B cell (primary cell): ENCODE measurements around the gene PEX16. TPM values are rescaled to one million over a fixed set of nuclear protein-coding genes. Genes with fewer than 3 reads are reported as not detected.

ENCODE experiments used
- ATAC-seq: fragments of 200-7000 bp; cut with Tn5 transposase; one replicate; pipeline ENCODE4 v1.10.0; 2021; ENCODE audit warnings: low read depth, mild to moderate bottlenecking, moderate number of reproducible peaks, moderate library complexity
- CTCF ChIA-PET: fragments of 350-600 bp; sonication (Branson Sonifier 250); formaldehyde crosslinking; loops from one replicate; lab custom pipeline; 2021; ENCODE audit warnings: antibody characterized with exemption, inconsistent platforms; lab: Charles Lee
- POLR2A ChIA-PET: fragments of 350-600 bp; sonication (Branson Sonifier 250); formaldehyde crosslinking; loops from one replicate; lab custom pipeline; 2021; ENCODE audit warnings: antibody characterized with exemption; lab: Charles Lee
- DNase-seq: peaks from one replicate; pipeline ENCODE4 v3.0.0; 2013
- H2AFZ ChIP-seq: 2 replicates; pipeline ENCODE4 v1.6.1; 2012; ENCODE audit warnings: mild to moderate bottlenecking, low read depth, low read length; ENCODE audit not compliant: insufficient read depth, poor library complexity, severe bottlenecking
- H3K27ac ChIP-seq, 2 donors: 1 replicate in 1 of 2; 2 replicates in 1 of 2; pipeline ENCODE4 v1.5.1; 2012 to 2013; ENCODE audit warnings: low read length in 2 of 2, mild to moderate bottlenecking in 2 of 2, moderate library complexity in 1 of 2
- H3K27me3 ChIP-seq, 4 experiments: fragments of 200-600 bp in 1 of 4; sonication (generic) in 1 of 4; replicated peaks in 1 of 4; 1 replicate in 2 of 4; 2 replicates in 2 of 4; pipeline versions ENCODE4 v1.6.1 to v1.7.0; 2013 to 2016; ENCODE audit warnings: low read length in 3 of 4, mild to moderate bottlenecking in 2 of 4, mixed read lengths in 1 of 4, moderate library complexity in 1 of 4; ENCODE audit not compliant: insufficient read depth in 4 of 4, control insufficient read depth in 3 of 4; ENCODE audit errors: control extremely low read depth in 1 of 4
- H3K36me3 ChIP-seq, 2 experiments: replicated peaks in 1 of 2; 1 replicate in 1 of 2; 2 replicates in 1 of 2; pipeline versions ENCODE4 v1.6.1 to v1.7.1; 2013; ENCODE audit warnings: low read length in 1 of 2; ENCODE audit not compliant: insufficient read depth in 2 of 2, control insufficient read depth in 1 of 2; ENCODE audit errors: control extremely low read depth in 1 of 2, extremely low read depth in 1 of 2
- H3K4me1 ChIP-seq, 2 donors: fragments of 200-600 bp in 1 of 2; sonication (generic) in 1 of 2; 1 replicate in 1 of 2; 2 replicates in 1 of 2; pipeline versions ENCODE4 v1.5.1 to v1.6.1; 2013 to 2017; ENCODE audit warnings: low read length in 2 of 2; ENCODE audit not compliant: control insufficient read depth in 2 of 2, insufficient read depth in 2 of 2
- H3K4me2 ChIP-seq: replicated peaks from 2 replicates; pipeline ENCODE3; 2012; ENCODE audit warnings: mild to moderate bottlenecking, low read depth, low read length; ENCODE audit not compliant: poor library complexity, severe bottlenecking
- H3K4me3 ChIP-seq, 5 experiments: fragments of 200-600 bp in 1 of 5; sonication (generic) in 1 of 5; 1 replicate in 3 of 5; 2 replicates in 2 of 5; pipeline versions ENCODE4 v1.5.1 to v1.7.0; 2011 to 2016; ENCODE audit warnings: low read length in 4 of 5, mild to moderate bottlenecking in 4 of 5, low read depth in 2 of 5, control low read depth in 1 of 5, moderate library complexity in 1 of 5; ENCODE audit not compliant: insufficient read depth in 1 of 5; ENCODE audit errors: control extremely low read depth in 1 of 5, extremely low read depth in 1 of 5
- H3K79me2 ChIP-seq: fragments of 200-600 bp; sonication (generic); one replicate; pipeline ENCODE4 v1.6.0; 2016; ENCODE audit warnings: low read length; ENCODE audit not compliant: control insufficient read depth, insufficient read depth
- H3K9ac ChIP-seq: fragments of 200-600 bp; sonication (generic); 2 replicates; pipeline ENCODE4 v1.6.1; 2017; ENCODE audit warnings: mild to moderate bottlenecking, low read length, moderate library complexity
- H3K9me3 ChIP-seq, 3 donors: one replicate each; pipeline versions ENCODE4 v1.6.1 to v1.7.1; 2013; ENCODE audit warnings: low read length in 2 of 3; ENCODE audit not compliant: control insufficient read depth in 2 of 3, insufficient read depth in 1 of 3; ENCODE audit errors: control extremely low read depth in 1 of 3
- H4K20me1 ChIP-seq: 2 replicates; pipeline ENCODE4 v1.6.0; 2012; ENCODE audit warnings: mild to moderate bottlenecking, low read length; ENCODE audit not compliant: insufficient read depth, control insufficient read depth, poor library complexity, severe bottlenecking
- H3K27ac Mint-ChIP-seq: one replicate; pipeline ENCODE4 v1.8.0; 2021; ENCODE audit warnings: mixed read lengths
- H3K27me3 Mint-ChIP-seq: one replicate; pipeline ENCODE4 v1.8.0; 2021; ENCODE audit warnings: mixed read lengths
- H3K4me1 Mint-ChIP-seq: one replicate; pipeline ENCODE4 v1.8.0; 2021; ENCODE audit warnings: mixed read lengths
- H3K4me3 Mint-ChIP-seq: one replicate; pipeline ENCODE4 v1.8.0; 2021; ENCODE audit warnings: mixed read lengths
- H3K9me3 Mint-ChIP-seq: one replicate; pipeline ENCODE4 v1.8.0; 2022; ENCODE audit warnings: mixed read lengths; ENCODE audit not compliant: insufficient read depth
- CTCF ChIP-seq: fragments of 200-600 bp; IDR thresholded peaks from one replicate; pipeline ENCODE4 v1.8.0; 2022; ENCODE audit warnings: antibody characterized with exemption, mild to moderate bottlenecking
- EZH2 ChIP-seq: IDR thresholded peaks from 2 replicates; pipeline ENCODE4 v1.6.1; 2012; ENCODE audit warnings: borderline replicate concordance, low read depth, mild to moderate bottlenecking, moderate library complexity, low read length; ENCODE audit not compliant: insufficient read depth, poor library complexity, severe bottlenecking
- WGBS: methylation state at CpG from one replicate; pipeline ENCODE4 v1.1.5; 2013; ENCODE audit warnings: missing lambda C conversion rate; ENCODE audit not compliant: insufficient coverage; 5-methylcytosine and 5-hydroxymethylcytosine counted together
- intact Hi-C: fragments of 100-400 bp; cut with micrococcal nuclease; formaldehyde crosslinking; loops from one replicate; pipeline ENCODE4 v1.10.0; 2022
- polyA plus RNA-seq: library from polyadenylated mRNA; depleted of rRNA; stranded (reverse); fragments of >200 nt; gene quantifications from 2 replicates; pipeline ENCODE4 v1.2.3, GENCODE V29; 2012
- total RNA-seq, 2 donors: library from RNA; stranded (reverse); fragments of 120-200 nt in 1 of 2; gene quantifications; 1 replicate in 1 of 2; 2 replicates in 1 of 2; pipeline versions ENCODE4 v1.2.3 to v1.2.4, GENCODE V29; 2013 to 2022

The PEX16 gene
- total and polyA plus RNA-seq, 2 donors (not counting 1 experiment from before 2014, with no cell fraction given): 89.4 to 107 TPM

DNA sequence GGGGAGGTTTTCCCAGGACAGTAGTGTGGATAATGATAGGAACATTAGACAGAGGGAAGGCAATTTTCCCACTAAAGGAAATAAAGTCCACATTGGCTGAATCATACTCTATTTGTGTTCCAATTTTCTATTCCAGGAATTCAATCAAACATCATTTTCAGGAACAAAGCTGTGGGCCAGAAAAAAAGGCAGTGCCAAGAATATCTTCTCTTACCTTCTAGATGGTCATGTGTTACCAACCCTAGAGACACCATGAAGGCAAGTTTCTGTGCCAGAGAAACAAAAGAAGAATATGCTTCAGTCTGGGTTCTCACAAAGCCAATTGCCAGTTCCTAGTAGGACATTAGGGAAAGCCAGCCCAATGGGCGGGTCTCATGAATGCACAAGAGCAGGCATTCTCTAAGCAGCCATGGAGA lies 32.3 kb upstream of the PEX16 start:
- no peaks in the 10 kb centered on the region for H3K4me1 ChIP-seq
- CTCF ChIA-PET: interaction anchor here (0.9 to 5.9 kb wide), 4 partner anchors 14 to 77 kb away, joined by 3 to 43 read pairs (median 5); no protein-coding TSS in a partner anchor
- ATAC-seq (no peak), DNase-seq (no peak)
- Mint-ChIP-seq H3K27me3 (no peaks in the 10 kb centered on the region), H3K4me1 (no peaks in the 10 kb centered on the region), H3K4me3 (no peak overlapping the region), H3K27ac (no peak overlapping the region), H3K9me3 (no peaks in the 10 kb centered on the region)
- H3K36me3 ChIP-seq: peaks cover 26 to 73% of the 10 kb centered on the region in 2 experiments
- POLR2A ChIA-PET: interaction anchor here (0.8 kb wide), 1 partner anchor 19 kb away, joined by 3 read pairs; no protein-coding TSS in a partner anchor
- no peak overlapping the region for H2AFZ ChIP-seq
- intact Hi-C loops: no loop called here
- 100% methylated on average over 1 of the region's 1 CpG for WGBS
- no peaks in the 10 kb centered on the region for H3K27me3 ChIP-seq
- H3K9me3 ChIP-seq: no peaks in the 10 kb centered on the region
- no peaks in the 10 kb centered on the region for H3K79me2 ChIP-seq
- TF ChIP-seq CTCF (no peak), EZH2 (no peak)
- no peak overlapping the region for H3K4me2 ChIP-seq
- no peak overlapping the region for H3K9ac ChIP-seq
- no peak overlapping the region for H3K4me3 ChIP-seq
- H4K20me1 ChIP-seq: no peaks in the 10 kb centered on the region
- no peak overlapping the region for H3K27ac ChIP-seq

GRCh38 chr11:45948356-45948755 lies 30.7 kb upstream of the PEX16 start:
- Histone ChIP-seq H3K9me3 (no peaks in the 10 kb centered on the region), H3K27me3 (no peaks in the 10 kb centered on the region), H3K4me2 (no peak overlapping the region), H3K79me2 (no peaks in the 10 kb centered on the region), H3K4me1 (no peaks in the 10 kb centered on the region), H2AFZ (no peak overlapping the region), H3K9ac (no peak overlapping the region), H3K4me3 (no peak overlapping the region), H4K20me1 (no peaks in the 10 kb centered on the region), H3K27ac (no peak overlapping the region), H3K36me3 (peaks cover 24 to 70% of the 10 kb centered on the region in 2 experiments)
- WGBS: 100% methylated on average over 3 of the region's 3 CpGs
- ChIA-PET POLR2A (interaction anchor here (0.9 kb wide), 1 partner anchor 9 kb away, joined by 6 read pairs; no protein-coding TSS in a partner anchor), CTCF (interaction anchor here (1.4 to 5.9 kb wide), 2 partner anchors 9 to 16 kb away, joined by 3 to 43 read pairs; no protein-coding TSS in a partner anchor)
- TF ChIP-seq CTCF (no peak), EZH2 (no peak)
- ATAC-seq (no peak), DNase-seq (no peak)
- intact Hi-C loops: no loop called here
- H3K27ac Mint-ChIP-seq: no peak overlapping the region
- no peak overlapping the region for H3K4me3 Mint-ChIP-seq
- peaks cover 4% of the 10 kb centered on the region for H3K4me1 Mint-ChIP-seq
- no peaks in the 10 kb centered on the region for H3K9me3 Mint-ChIP-seq
- no peaks in the 10 kb centered on the region for H3K27me3 Mint-ChIP-seq
